CD14-positive monocyte (primary cell): ENCODE data around the gene RAB3GAP1. TPM values are rescaled to one million over a fixed set of nuclear protein-coding genes. Genes with fewer than 3 reads are reported as not detected.

Experiments used
- DNase-seq, 3 donors: peaks; one replicate each; pipeline ENCODE4 v3.0.0-alpha.2; 2011 to 2022
- H2AFZ ChIP-seq: 2 replicates; pipeline ENCODE4 v1.6.0; 2012; ENCODE audit warnings: mild to moderate bottlenecking, low read depth, low read length, inconsistent platforms; ENCODE audit not compliant: insufficient read depth, poor library complexity, severe bottlenecking
- H3K27ac ChIP-seq, 2 donors: 1 replicate in 1 of 2; 2 replicates in 1 of 2; pipeline ENCODE4 v1.5.1; 2012 to 2013; ENCODE audit warnings: low read length in 2 of 2, control low read depth in 1 of 2, inconsistent platforms in 1 of 2, low read depth in 1 of 2, mild to moderate bottlenecking in 1 of 2
- H3K27me3 ChIP-seq, 2 donors: one replicate each; pipeline versions ENCODE4 v1.6.0 to v1.6.1; 2011 to 2013; ENCODE audit warnings: low read length in 2 of 2; ENCODE audit not compliant: control insufficient read depth in 2 of 2, insufficient read depth in 2 of 2
- H3K36me3 ChIP-seq, 2 donors: replicated peaks in 1 of 2; 1 replicate in 1 of 2; 2 replicates in 1 of 2; pipeline versions ENCODE4 v1.5.1 to v1.6.1; 2012 to 2013; ENCODE audit warnings: low read length in 2 of 2, control low read depth in 1 of 2, inconsistent platforms in 1 of 2, mild to moderate bottlenecking in 1 of 2; ENCODE audit not compliant: insufficient read depth in 2 of 2, control insufficient read depth in 1 of 2
- H3K4me1 ChIP-seq, 2 donors: 1 replicate in 1 of 2; 2 replicates in 1 of 2; pipeline versions ENCODE4 v1.5.1 to v1.6.1; 2012 to 2013; ENCODE audit warnings: low read length in 2 of 2, control low read depth in 1 of 2, inconsistent platforms in 1 of 2, mild to moderate bottlenecking in 1 of 2, moderate library complexity in 1 of 2; ENCODE audit not compliant: insufficient read depth in 2 of 2, control insufficient read depth in 1 of 2
- H3K4me2 ChIP-seq: replicated peaks from 2 replicates; pipeline ENCODE3; 2012; ENCODE audit warnings: low read length, moderate library complexity, mild to moderate bottlenecking; ENCODE audit not compliant: poor library complexity, severe bottlenecking; ENCODE audit errors: extremely low read depth
- H3K4me3 ChIP-seq, 3 experiments: fragments of 200-600 bp in 1 of 3; sonication (generic) in 1 of 3; replicated peaks in 1 of 3; 1 replicate in 2 of 3; 2 replicates in 1 of 3; pipeline ENCODE4 v1.5.1; 2011 to 2013; ENCODE audit warnings: low read length in 3 of 3, mild to moderate bottlenecking in 3 of 3, control low read depth in 2 of 3, low read depth in 2 of 3, inconsistent platforms in 1 of 3, moderate library complexity in 1 of 3
- H3K79me2 ChIP-seq: 2 replicates; pipeline ENCODE4 v1.6.0; 2012; ENCODE audit warnings: mild to moderate bottlenecking, control low read depth, inconsistent platforms, low read length, moderate library complexity; ENCODE audit not compliant: insufficient read depth
- H3K9ac ChIP-seq: 2 replicates; pipeline ENCODE4 v1.6.0; 2017; ENCODE audit warnings: low read length, mild to moderate bottlenecking; ENCODE audit not compliant: insufficient read depth, poor library complexity, severe bottlenecking
- H3K9me3 ChIP-seq, 2 donors: replicated peaks in 1 of 2; 1 replicate in 1 of 2; 2 replicates in 1 of 2; pipeline versions ENCODE4 v1.5.1 to v1.6.1; 2012 to 2013; ENCODE audit warnings: low read length in 2 of 2, control low read depth in 1 of 2; ENCODE audit not compliant: control insufficient read depth in 1 of 2, insufficient read depth in 1 of 2
- H4K20me1 ChIP-seq: 2 replicates; pipeline ENCODE4 v1.6.0; 2012; ENCODE audit warnings: mild to moderate bottlenecking, low read length, control low read depth, moderate library complexity; ENCODE audit not compliant: insufficient read depth
- H3K27ac Mint-ChIP-seq, 7 donors: one replicate each; pipeline ENCODE4 v1.8.0; 2020; ENCODE audit warnings: mild to moderate bottlenecking in 7 of 7, mixed read lengths in 7 of 7, moderate library complexity in 6 of 7, inconsistent platforms in 2 of 7
- H3K27me3 Mint-ChIP-seq, 3 donors: one replicate each; pipeline ENCODE4 v1.8.0; 2021 to 2022; ENCODE audit warnings: low read depth in 3 of 3, mild to moderate bottlenecking in 3 of 3, mixed read lengths in 3 of 3, moderate library complexity in 3 of 3, inconsistent platforms in 1 of 3
- H3K36me3 Mint-ChIP-seq, 2 donors: one replicate each; pipeline ENCODE4 v1.8.0; 2020; ENCODE audit warnings: mixed read lengths in 2 of 2, inconsistent platforms in 1 of 2, mild to moderate bottlenecking in 1 of 2
- H3K4me1 Mint-ChIP-seq: one replicate; pipeline ENCODE4 v1.8.0; 2020; ENCODE audit warnings: mild to moderate bottlenecking, mixed read lengths
- H3K4me3 Mint-ChIP-seq, 2 donors: one replicate each; pipeline ENCODE4 v1.8.0; 2020; ENCODE audit warnings: mild to moderate bottlenecking in 2 of 2, mixed read lengths in 2 of 2, moderate library complexity in 1 of 2
- H3K9me3 Mint-ChIP-seq, 7 donors: one replicate each; pipeline ENCODE4 v1.8.0; 2020 to 2022; ENCODE audit warnings: mixed read lengths in 7 of 7, mild to moderate bottlenecking in 6 of 7, moderate library complexity in 6 of 7, inconsistent platforms in 2 of 7
- CTCF ChIP-seq: fragments of 200-600 bp; IDR thresholded peaks from one replicate; pipeline ENCODE4 v1.8.0; 2022; ENCODE audit warnings: antibody characterized with exemption, mild to moderate bottlenecking
- WGBS: methylation state at CpG from one replicate; pipeline ENCODE4 v1.1.5; 2013; ENCODE audit warnings: missing lambda C conversion rate; ENCODE audit not compliant: insufficient coverage; 5-methylcytosine and 5-hydroxymethylcytosine counted together
- intact Hi-C, 2 donors: fragments of 100-400 bp; cut with micrococcal nuclease; formaldehyde crosslinking; loops; one replicate each; pipeline versions ENCODE4 v1.15.0 to v1.15.1; 2023
- polyA plus RNA-seq, 3 donors: library from polyadenylated mRNA; depleted of rRNA in 1 of 3; unstranded in 2 of 3; stranded (reverse) in 1 of 3; fragments of 300-500 nt in 2 of 3; fragments of >200 nt in 1 of 3; fragmentation: Illumina TruSeq in 2 of 3; gene quantifications; 1 replicate in 2 of 3; 2 replicates in 1 of 3; pipeline ENCODE4 v1.2.3, GENCODE V29; 2012 to 2021

Gene RAB3GAP1
- polyA plus RNA-seq, 3 donors = 8.0 to 17.4 (median 11.3) TPM

- H3K27me3 ChIP-seq = no peaks in the 10 kb centered on the region
- no peaks in the 10 kb centered on the region for H3K4me1 Mint-ChIP-seq
- no peak overlapping the region for H3K4me3 ChIP-seq
- no peaks in the 10 kb centered on the region for H4K20me1 ChIP-seq
- intact Hi-C loops = no loop called here
- H3K27me3 Mint-ChIP-seq = peaks cover 0 to 1% (median 0%) of the 10 kb centered on the region in 3 donors
- H3K27ac Mint-ChIP-seq = no peak overlapping the region
- no peaks in the 10 kb centered on the region for H3K9me3 ChIP-seq
- no CpG with 5 or more reads among the region's 3 CpGs for WGBS
- DNase-seq = no peak
- H3K4me3 Mint-ChIP-seq = no peak overlapping the region
- H3K36me3 ChIP-seq = peaks cover 40 to 77% of the 10 kb centered on the region in 2 donors
- no peak overlapping the region for H3K9ac ChIP-seq
- H3K9me3 Mint-ChIP-seq = peaks cover 0 to 9% (median 2%) of the 10 kb centered on the region in 7 donors
- no peak overlapping the region for H3K4me2 ChIP-seq
- H3K36me3 Mint-ChIP-seq = peaks cover 48 to 72% of the 10 kb centered on the region in 2 donors
- no peak for TF ChIP-seq CTCF
- no peak overlapping the region for H3K27ac ChIP-seq
- H3K4me1 ChIP-seq = no peaks in the 10 kb centered on the region
- no peaks in the 10 kb centered on the region for H3K79me2 ChIP-seq
- H2AFZ ChIP-seq = no peak overlapping the region
Measured at GRCh38 chr2:135093670-135094330, 41.7 kb downstream of the RAB3GAP1 start.

DNA sequence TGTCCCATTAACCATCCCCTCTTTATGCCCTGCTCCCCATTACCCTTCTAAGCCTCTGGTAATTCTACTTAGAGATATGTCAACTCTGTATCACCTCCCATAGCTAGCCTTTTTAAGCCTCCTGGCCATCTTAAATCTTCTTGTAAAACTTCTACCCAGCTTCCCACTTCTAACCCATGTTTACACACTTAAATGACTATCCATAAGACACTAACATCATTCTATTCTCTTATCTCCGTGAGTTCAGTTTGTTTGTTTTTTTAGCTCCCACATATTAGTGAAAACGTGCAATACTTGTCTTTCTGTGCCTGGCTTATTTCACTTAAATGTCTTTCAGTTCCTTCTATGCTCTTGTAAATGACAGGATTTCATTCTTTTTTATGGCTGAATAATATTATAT, 42.4 kb downstream of the RAB3GAP1 start:
- H3K4me2 ChIP-seq = no peak overlapping the region
- Mint-ChIP-seq H3K9me3 (peaks cover 0 to 7% (median 0%) of the 10 kb centered on the region in 7 donors), H3K4me1 (no peaks in the 10 kb centered on the region), H3K27ac (no peak overlapping the region), H3K4me3 (no peak overlapping the region), H3K36me3 (peaks cover 50 to 72% of the 10 kb centered on the region in 2 donors), H3K27me3 (peaks cover 0 to 1% (median 0%) of the 10 kb centered on the region in 3 donors)
- no peaks in the 10 kb centered on the region for H3K4me1 ChIP-seq
- H3K9me3 ChIP-seq = no peaks in the 10 kb centered on the region
- H3K27me3 ChIP-seq = no peaks in the 10 kb centered on the region
- TF ChIP-seq CTCF = no peak
- H3K9ac ChIP-seq = no peak overlapping the region
- H3K4me3 ChIP-seq = no peak overlapping the region
- no peak overlapping the region for H3K27ac ChIP-seq
- WGBS = no CpG with 5 or more reads among the region's 2 CpGs
- intact Hi-C loops = no loop called here
- peaks cover 40 to 75% of the 10 kb centered on the region in 2 donors for H3K36me3 ChIP-seq
- H3K79me2 ChIP-seq = no peaks in the 10 kb centered on the region
- H2AFZ ChIP-seq = no peak overlapping the region
- H4K20me1 ChIP-seq = no peaks in the 10 kb centered on the region
- DNase-seq = no peak
